GM10248 (cell line): ENCODE results near the gene COL6A1.

Source experiments
- CTCF ChIA-PET: fragments of 300-600 bp; sonication (Branson Sonifier 250); formaldehyde crosslinking; extraction: SDS; loops from one replicate; lab custom pipeline; 2021; ENCODE audit warnings: antibody characterized with exemption; lab: Yijun Ruan, JAX
- POLR2A ChIA-PET: fragments of 350-650 bp; sonication (Branson Sonifier 250); formaldehyde crosslinking; extraction: SDS; loops from one replicate; lab custom pipeline; 2020; ENCODE audit warnings: antibody characterized with exemption; lab: Yijun Ruan, JAX
- DNase-seq: peaks from one replicate; pipeline ENCODE4 v3.0.0; 2012; ENCODE audit errors: extremely low spot score
- TF ChIP-seq, protein P1 (sequence below): IDR thresholded peaks from 2 replicates; pipeline ENCODE4 v1.5.1; 2012; ENCODE audit warnings: mild to moderate bottlenecking, low read depth; ENCODE audit errors: extremely low read depth, missing control alignments, control extremely low read depth

The COL6A1 gene

DNA sequence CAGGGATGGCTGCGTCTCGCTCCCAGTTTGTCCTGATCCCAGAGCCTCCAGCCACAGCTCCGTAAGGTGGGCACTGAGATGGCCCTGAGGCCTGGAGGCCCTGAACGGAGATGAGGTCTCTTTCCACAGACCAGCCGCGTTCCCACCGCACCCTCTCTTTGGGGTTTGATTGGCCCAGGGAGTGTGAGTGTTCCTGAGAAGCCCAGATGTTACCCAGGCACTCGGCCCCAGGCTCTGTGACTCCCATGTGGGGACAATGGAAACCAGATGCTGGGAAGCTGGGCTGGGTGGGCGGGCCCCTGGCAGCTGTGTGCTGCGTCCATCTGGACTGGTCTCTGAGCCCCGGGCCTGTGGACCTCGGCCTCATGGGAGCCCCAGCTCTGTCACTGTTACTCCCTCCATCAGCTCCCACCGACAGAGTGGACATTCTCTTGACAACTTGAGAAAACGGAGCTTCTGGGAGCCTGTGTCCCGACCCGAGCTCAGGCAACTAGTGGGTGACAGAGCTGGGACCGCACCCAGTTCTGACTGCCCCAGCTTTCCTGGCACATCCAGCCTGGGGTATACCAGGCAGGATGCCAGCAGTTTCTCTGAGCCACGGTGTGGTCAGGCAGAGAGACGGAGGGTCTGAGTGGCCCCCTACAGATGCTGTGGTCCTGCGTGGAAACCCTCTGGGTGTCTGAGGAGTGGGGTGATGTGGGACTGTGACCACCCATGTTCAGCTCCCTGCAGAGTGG is 9.8 kb upstream of the COL6A1 start:
- DNase-seq: no peak
- ChIA-PET CTCF (interaction anchor here (1.2 to 2.1 kb wide), 8 partner anchors 9 to 205 kb away, joined by 3 to 10 read pairs (median 4); no protein-coding TSS in a partner anchor), POLR2A (no interaction called here)
- TF ChIP-seq, protein P1, sequence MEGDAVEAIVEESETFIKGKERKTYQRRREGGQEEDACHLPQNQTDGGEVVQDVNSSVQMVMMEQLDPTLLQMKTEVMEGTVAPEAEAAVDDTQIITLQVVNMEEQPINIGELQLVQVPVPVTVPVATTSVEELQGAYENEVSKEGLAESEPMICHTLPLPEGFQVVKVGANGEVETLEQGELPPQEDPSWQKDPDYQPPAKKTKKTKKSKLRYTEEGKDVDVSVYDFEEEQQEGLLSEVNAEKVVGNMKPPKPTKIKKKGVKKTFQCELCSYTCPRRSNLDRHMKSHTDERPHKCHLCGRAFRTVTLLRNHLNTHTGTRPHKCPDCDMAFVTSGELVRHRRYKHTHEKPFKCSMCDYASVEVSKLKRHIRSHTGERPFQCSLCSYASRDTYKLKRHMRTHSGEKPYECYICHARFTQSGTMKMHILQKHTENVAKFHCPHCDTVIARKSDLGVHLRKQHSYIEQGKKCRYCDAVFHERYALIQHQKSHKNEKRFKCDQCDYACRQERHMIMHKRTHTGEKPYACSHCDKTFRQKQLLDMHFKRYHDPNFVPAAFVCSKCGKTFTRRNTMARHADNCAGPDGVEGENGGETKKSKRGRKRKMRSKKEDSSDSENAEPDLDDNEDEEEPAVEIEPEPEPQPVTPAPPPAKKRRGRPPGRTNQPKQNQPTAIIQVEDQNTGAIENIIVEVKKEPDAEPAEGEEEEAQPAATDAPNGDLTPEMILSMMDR: no peak

DNA sequence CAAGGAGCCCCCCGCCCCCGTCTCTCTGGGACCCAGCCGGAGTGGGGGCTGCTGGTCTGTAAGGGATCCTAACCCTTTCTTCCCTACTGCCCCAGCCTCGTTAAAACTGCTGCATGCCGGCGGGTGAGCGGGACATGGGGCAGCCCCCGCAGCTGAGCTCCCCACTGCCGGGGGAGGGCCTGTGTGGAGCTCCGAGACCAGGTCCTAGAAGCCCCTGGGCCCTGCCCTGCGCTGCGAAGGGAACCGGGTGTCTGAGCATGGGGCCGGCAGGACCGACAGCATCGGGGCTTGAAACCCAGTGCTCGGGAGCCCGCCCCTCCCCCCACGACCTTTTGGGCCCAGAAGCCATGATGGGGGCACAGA is 9.2 kb upstream of the COL6A1 start:
- TF ChIP-seq, protein P1: no peak
- DNase-seq: no peak
- POLR2A ChIA-PET: no interaction called here
- CTCF ChIA-PET: interaction anchor here (1.2 to 2.1 kb wide), 6 partner anchors 9 to 204 kb away, joined by 3 to 6 read pairs (median 5); no protein-coding TSS in a partner anchor

- TF ChIP-seq, protein P1: no peak
- DNase-seq: no peak
- ChIA-PET POLR2A (no interaction called here), CTCF (interaction anchor here (0.9 to 2.0 kb wide), 9 partner anchors 14 to 1172 kb away, joined by 3 to 11 read pairs (median 3); no protein-coding TSS in a partner anchor)
Observed at GRCh38 chr21:45972716-45973474, 8.7 kb upstream of the COL6A1 start.

- CTCF ChIA-PET: interaction anchor here (0.9 to 2.0 kb wide), 7 partner anchors 14 to 1173 kb away, joined by 3 to 11 read pairs (median 3); no protein-coding TSS in a partner anchor
- POLR2A ChIA-PET: no interaction called here
- TF ChIP-seq, protein P1: peak; percentile 75
- peak; percentile 84 for DNase-seq
Observed at GRCh38 chr21:45973475-45974072, 8.0 kb upstream of the COL6A1 start.

- no peak for DNase-seq
- ChIA-PET CTCF (interaction anchor here (0.9 to 1.9 kb wide), 6 partner anchors 15 to 1173 kb away, joined by 3 to 11 read pairs (median 3); no protein-coding TSS in a partner anchor), POLR2A (no interaction called here)
- TF ChIP-seq, protein P1: no peak
Observed at GRCh38 chr21:45974073-45975019, 7.2 kb upstream of the COL6A1 start.
